RCC 7860 (cell line): ENCODE measurements around the gene ARHGEF3.

ENCODE experiments used
- DNase-seq: peaks from one replicate; pipeline ENCODE4 v3.0.0-alpha.2; 2015; ENCODE audit warnings: low spot score
- FAIRE-seq: peaks from 2 replicates; lab custom pipeline; 2012; peaks lifted over from hg19 to GRCh38; lab: Jason Lieb, UNC

Gene ARHGEF3

GRCh38 chr3:56688191-56688590 lies 113.6 kb downstream of the ARHGEF3 start:
- DNase-seq (no peak), FAIRE-seq (no peak)

- no peak for FAIRE-seq
Observed at GRCh38 chr3:56684029-56684428, 117.7 kb downstream of the ARHGEF3 start.

GRCh38 chr3:56683122-56683817 lies 118.5 kb downstream of the ARHGEF3 start, which contains the start of gene TASOR:
Gene TASOR (minus strand): TSS chr3:56683265. CDS start chr3:56683006, 259 bp downstream.
- DNase-seq, result peak; percentile 45
- no peak for FAIRE-seq

More at GRCh38 chr3:56684029-56684428, 117.7 kb downstream of the ARHGEF3 start:
- DNase-seq, result no peak

- FAIRE-seq (no peak), DNase-seq (peak; percentile 69)
Observed at GRCh38 chr3:56682462-56683121, 119.2 kb downstream of the ARHGEF3 start.

GRCh38 chr3:56681984-56682461 lies 119.7 kb downstream of the ARHGEF3 start:
- no peak for DNase-seq
- FAIRE-seq, result no peak

DNA sequence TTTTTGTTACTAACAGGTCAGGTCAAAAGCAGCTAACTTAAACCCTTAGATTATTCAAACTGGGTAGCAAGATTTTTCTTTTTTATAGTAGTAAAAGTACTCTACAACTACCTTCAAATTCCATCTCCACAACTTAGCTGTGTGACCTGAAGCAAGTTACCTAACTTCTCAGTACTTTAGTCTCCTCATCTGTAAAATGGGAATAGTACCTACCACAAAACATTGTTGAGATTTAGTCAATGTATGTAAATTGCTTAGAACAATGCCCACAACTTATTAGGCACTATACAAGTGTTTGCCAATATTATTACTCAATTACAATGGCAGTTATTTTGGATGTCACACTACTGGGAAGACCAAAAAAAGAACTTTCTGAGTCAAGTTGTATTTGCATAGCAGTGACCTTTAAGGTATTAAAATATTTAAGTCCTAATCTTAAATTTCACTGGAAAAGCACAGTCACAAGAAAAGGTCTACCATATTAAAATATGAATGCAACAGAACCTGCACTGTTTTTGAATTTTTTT lies 121.6 kb downstream of the ARHGEF3 start:
- FAIRE-seq (no peak), DNase-seq (no peak)
